Mesothelial cell of epicardium (in vitro differentiated cells): ENCODE data around the gene SAMD8. TPM values are rescaled to one million over a fixed set of nuclear protein-coding genes. Genes with fewer than 3 reads are reported as not detected.

ENCODE experiments used
- DNase-seq, 2 experiments: peaks; one replicate each; pipeline ENCODE4 v3.0.0; 2021; ENCODE audit warnings: low spot score in 2 of 2; ENCODE audit not compliant: unreplicated experiment in 2 of 2
- H3K27ac Mint-ChIP-seq: 2 replicates; pipeline ENCODE4 v1.8.0; 2021; ENCODE audit warnings: mixed read lengths
- H3K27me3 Mint-ChIP-seq: 2 replicates; pipeline ENCODE4 v1.8.0; 2021; ENCODE audit warnings: low read depth, mixed read lengths
- H3K36me3 Mint-ChIP-seq: 2 replicates; pipeline ENCODE4 v1.8.0; 2021; ENCODE audit warnings: mixed read lengths
- H3K4me1 Mint-ChIP-seq: 2 replicates; pipeline ENCODE4 v1.8.0; 2021; ENCODE audit warnings: mixed read lengths
- H3K4me3 Mint-ChIP-seq: 2 replicates; pipeline ENCODE4 v1.8.0; 2021; ENCODE audit warnings: mild to moderate bottlenecking, moderate library complexity, mixed read lengths
- H3K9me3 Mint-ChIP-seq: 2 replicates; pipeline ENCODE4 v1.8.0; 2021; ENCODE audit warnings: mixed read lengths
- total RNA-seq: library from RNA; stranded (reverse); gene quantifications from 3 replicates; pipeline ENCODE4 v1.2.1, GENCODE V29; 2021
- TF ChIP-seq, protein P1 (sequence below): fragments of 200-600 bp; sonication (generic); IDR thresholded peaks from one replicate; pipeline ENCODE4 v1.5.0; 2021; ENCODE audit warnings: antibody characterized with exemption; ENCODE audit not compliant: unreplicated experiment

The SAMD8 gene
- total RNA-seq, 1 donor from 2014 or later: 25.6 TPM

DNA sequence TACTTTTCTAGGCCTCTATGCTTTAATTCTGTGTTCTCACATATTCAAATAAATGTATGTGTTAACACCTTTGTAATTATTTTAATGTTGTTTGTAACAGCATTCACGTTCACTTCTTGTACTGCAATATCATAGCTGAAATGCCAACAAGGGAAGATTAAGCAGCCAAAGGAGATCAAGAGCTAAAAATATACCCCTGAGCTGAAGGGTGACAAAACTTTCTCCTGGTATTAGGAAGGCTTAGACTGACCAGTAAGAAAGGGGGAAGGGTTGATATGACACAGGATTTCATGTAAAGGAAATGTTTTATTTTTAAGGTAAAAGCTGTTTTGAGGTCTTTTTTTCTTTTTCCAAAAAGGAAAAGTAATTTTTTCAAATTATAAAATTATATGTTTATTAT is 58.8 kb downstream of the SAMD8 start:
- DNase-seq: no peak
- H3K4me3 Mint-ChIP-seq: no peak overlapping the region
- H3K27ac Mint-ChIP-seq: no peak overlapping the region
- TF ChIP-seq, protein P1, sequence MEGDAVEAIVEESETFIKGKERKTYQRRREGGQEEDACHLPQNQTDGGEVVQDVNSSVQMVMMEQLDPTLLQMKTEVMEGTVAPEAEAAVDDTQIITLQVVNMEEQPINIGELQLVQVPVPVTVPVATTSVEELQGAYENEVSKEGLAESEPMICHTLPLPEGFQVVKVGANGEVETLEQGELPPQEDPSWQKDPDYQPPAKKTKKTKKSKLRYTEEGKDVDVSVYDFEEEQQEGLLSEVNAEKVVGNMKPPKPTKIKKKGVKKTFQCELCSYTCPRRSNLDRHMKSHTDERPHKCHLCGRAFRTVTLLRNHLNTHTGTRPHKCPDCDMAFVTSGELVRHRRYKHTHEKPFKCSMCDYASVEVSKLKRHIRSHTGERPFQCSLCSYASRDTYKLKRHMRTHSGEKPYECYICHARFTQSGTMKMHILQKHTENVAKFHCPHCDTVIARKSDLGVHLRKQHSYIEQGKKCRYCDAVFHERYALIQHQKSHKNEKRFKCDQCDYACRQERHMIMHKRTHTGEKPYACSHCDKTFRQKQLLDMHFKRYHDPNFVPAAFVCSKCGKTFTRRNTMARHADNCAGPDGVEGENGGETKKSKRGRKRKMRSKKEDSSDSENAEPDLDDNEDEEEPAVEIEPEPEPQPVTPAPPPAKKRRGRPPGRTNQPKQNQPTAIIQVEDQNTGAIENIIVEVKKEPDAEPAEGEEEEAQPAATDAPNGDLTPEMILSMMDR: no peak
- H3K4me1 Mint-ChIP-seq: no peaks in the 10 kb centered on the region
- H3K36me3 Mint-ChIP-seq: peaks cover 20% of the 10 kb centered on the region
- H3K9me3 Mint-ChIP-seq: no peaks in the 10 kb centered on the region
- no peaks in the 10 kb centered on the region for H3K27me3 Mint-ChIP-seq

DNA sequence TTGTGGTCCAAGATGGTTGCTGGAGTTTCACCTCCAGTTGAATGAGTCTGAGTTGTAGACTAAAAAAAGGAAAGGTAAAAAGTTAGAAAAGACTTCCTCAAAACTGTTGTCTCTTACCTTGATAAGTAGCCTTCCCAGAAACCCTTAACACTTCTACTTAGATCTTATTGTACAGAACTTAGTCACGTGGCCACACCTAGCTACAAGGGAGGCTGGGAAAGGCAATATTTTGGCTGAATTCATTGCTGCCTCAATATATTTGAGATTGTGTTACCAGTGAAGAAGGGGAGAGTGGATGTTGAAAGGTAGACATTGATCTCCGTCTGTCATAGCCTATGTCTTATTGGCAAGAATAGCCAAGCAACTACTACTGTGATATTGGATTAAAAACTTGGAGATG is 63.6 kb downstream of the SAMD8 start:
- TF ChIP-seq, protein P1: no peak
- no peaks in the 10 kb centered on the region for H3K9me3 Mint-ChIP-seq
- H3K4me3 Mint-ChIP-seq: no peak overlapping the region
- no peak for DNase-seq
- peaks cover 18% of the 10 kb centered on the region for H3K36me3 Mint-ChIP-seq
- peaks cover 3% of the 10 kb centered on the region for H3K4me1 Mint-ChIP-seq
- no peaks in the 10 kb centered on the region for H3K27me3 Mint-ChIP-seq
- H3K27ac Mint-ChIP-seq: no peak overlapping the region

DNA sequence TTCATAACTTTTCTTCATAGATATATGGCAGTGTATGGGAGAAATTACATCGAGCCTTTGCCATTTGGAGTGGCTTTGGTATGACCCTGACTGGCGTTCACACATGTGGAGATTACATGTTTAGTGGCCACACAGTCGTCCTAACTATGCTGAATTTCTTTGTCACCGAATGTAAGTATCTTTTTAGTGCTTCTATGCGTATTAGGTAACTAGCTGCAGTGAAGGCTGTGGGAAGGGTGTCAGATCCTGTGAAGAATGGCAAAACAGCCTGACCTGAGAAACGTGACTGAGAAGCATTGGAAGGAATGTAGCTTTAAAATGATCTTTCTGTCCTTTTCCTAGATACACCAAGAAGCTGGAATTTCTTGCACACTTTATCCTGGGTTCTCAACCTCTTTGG is 64.6 kb downstream of the SAMD8 start:
- no peak for DNase-seq
- H3K9me3 Mint-ChIP-seq: no peaks in the 10 kb centered on the region
- H3K4me1 Mint-ChIP-seq: peaks cover 7% of the 10 kb centered on the region
- H3K4me3 Mint-ChIP-seq: no peak overlapping the region
- H3K27me3 Mint-ChIP-seq: no peaks in the 10 kb centered on the region
- no peak overlapping the region for H3K27ac Mint-ChIP-seq
- TF ChIP-seq, protein P1: no peak
- H3K36me3 Mint-ChIP-seq: peaks cover 18% of the 10 kb centered on the region

DNA sequence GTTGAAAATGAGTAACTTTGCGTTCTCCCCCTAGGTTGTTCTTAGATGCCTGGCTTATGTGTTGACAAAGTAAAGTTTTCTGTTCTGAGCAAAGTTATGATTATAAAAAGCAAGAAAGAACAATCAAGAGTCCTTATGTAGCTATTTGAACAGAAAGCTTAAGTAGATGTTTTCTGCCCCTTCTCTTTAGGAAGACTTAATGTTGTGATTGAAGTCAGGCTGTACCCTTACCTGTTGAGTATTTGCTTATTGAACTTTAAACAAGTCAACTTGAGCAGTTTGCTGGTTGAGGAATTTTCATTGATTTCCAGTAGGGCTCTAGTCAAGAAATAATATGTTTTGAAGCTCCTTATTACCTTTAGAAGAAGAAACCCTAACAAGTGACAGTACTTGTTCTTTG is 65.3 kb downstream of the SAMD8 start:
- TF ChIP-seq, protein P1: no peak

DNA sequence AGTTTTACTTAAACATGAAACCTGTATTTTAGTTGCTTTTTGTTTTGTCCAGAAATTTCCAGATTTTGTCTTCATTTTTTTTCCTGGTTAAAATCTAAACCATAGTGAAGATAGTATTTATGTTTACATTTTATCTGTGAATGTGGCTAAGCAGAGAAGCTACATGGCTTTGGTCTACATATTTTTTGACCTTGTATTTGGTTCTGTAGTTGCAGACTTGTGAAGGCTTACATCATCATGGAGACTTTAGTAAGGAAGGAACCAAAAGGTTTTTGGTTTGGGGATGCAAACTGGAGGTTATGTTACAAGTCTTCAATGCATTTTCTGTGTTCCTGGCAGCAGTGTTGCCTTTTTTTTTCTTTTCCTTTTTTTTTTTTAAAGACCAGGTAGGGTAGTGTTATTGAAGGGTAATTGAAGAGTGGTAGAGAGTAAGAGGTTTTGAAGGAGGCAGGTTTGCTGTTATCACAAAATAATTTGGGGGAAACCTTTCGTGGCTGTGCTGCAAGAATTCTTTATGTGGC is 68.3 kb downstream of the SAMD8 start:
- TF ChIP-seq, protein P1: no peak
- H3K27ac Mint-ChIP-seq: peak overlapping the region; percentile 30
- H3K4me1 Mint-ChIP-seq: peaks cover 7% of the 10 kb centered on the region
- no peaks in the 10 kb centered on the region for H3K27me3 Mint-ChIP-seq
- peaks cover 24% of the 10 kb centered on the region for H3K36me3 Mint-ChIP-seq
- DNase-seq: no peak
- peaks cover 3% of the 10 kb centered on the region for H3K9me3 Mint-ChIP-seq
- no peak overlapping the region for H3K4me3 Mint-ChIP-seq

More for the DNA sequence above, 65.3 kb downstream of the SAMD8 start:
- Mint-ChIP-seq H3K4me1 (peaks cover 7% of the 10 kb centered on the region), H3K9me3 (no peaks in the 10 kb centered on the region), H3K27ac (no peak overlapping the region), H3K4me3 (no peak overlapping the region), H3K36me3 (peaks cover 19% of the 10 kb centered on the region), H3K27me3 (no peaks in the 10 kb centered on the region)
- DNase-seq: no peak

DNA sequence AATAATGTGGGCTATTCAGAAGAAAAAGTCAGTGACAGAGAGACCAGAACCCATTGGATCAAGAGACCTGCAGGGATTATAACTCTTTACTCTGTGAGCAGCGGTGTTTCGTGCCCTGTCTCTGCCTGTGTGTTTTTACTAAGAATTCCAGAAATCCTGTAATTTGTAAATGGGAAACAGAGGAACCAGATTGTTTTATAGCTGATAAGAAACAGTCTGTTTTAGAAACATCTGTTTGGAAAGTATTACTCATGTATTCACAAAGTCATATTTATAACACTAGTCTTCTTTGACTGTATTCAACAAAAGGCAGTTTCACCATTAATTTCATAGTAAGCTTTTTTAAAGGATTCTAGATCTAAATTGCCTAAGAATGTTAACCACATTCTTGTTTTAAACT is 69.1 kb downstream of the SAMD8 start:
- H3K27ac Mint-ChIP-seq: no peak overlapping the region
- no peak overlapping the region for H3K4me3 Mint-ChIP-seq
- peaks cover 7% of the 10 kb centered on the region for H3K4me1 Mint-ChIP-seq
- TF ChIP-seq, protein P1: no peak
- H3K27me3 Mint-ChIP-seq: no peaks in the 10 kb centered on the region
- peaks cover 3% of the 10 kb centered on the region for H3K9me3 Mint-ChIP-seq
- peaks cover 19% of the 10 kb centered on the region for H3K36me3 Mint-ChIP-seq
- no peak for DNase-seq
